Chondrocyte (in vitro differentiated cells): ENCODE data around the gene HS2ST1. TPM values are rescaled to one million over a fixed set of nuclear protein-coding genes. Genes with fewer than 3 reads are reported as not detected.

ENCODE experiments used
- DNase-seq: peaks from one replicate; pipeline ENCODE4 v3.0.0; 2021; ENCODE audit warnings: mixed read lengths, low spot score
- H3K27ac Mint-ChIP-seq: one replicate; pipeline ENCODE4 v1.8.0; 2021; ENCODE audit warnings: mild to moderate bottlenecking, moderate library complexity, mixed read lengths; ENCODE audit not compliant: unreplicated experiment
- H3K27me3 Mint-ChIP-seq: 2 replicates; pipeline ENCODE4 v1.8.0; 2021; ENCODE audit warnings: low read depth, mixed read lengths
- H3K36me3 Mint-ChIP-seq: 2 replicates; pipeline ENCODE4 v1.8.0; 2021; ENCODE audit warnings: low read depth, mixed read lengths
- H3K4me1 Mint-ChIP-seq: 2 replicates; pipeline ENCODE4 v1.8.0; 2021; ENCODE audit warnings: low read depth, mild to moderate bottlenecking, mixed read lengths
- H3K4me3 Mint-ChIP-seq: one replicate; pipeline ENCODE4 v1.8.0; 2021; ENCODE audit warnings: mild to moderate bottlenecking, moderate library complexity, mixed read lengths; ENCODE audit not compliant: unreplicated experiment
- H3K9me3 Mint-ChIP-seq: 2 replicates; pipeline ENCODE4 v1.8.0; 2021; ENCODE audit warnings: low read depth, mixed read lengths
- total RNA-seq: library from RNA; stranded (reverse); gene quantifications from 3 replicates; pipeline ENCODE4 v1.2.1, GENCODE V29; 2021
- TF ChIP-seq, protein P1 (sequence below): fragments of 200-600 bp; sonication (generic); IDR thresholded peaks from 2 replicates; pipeline ENCODE4 v1.5.0; 2021; ENCODE audit warnings: antibody characterized with exemption, mild to moderate bottlenecking, moderate library complexity

The HS2ST1 gene
- total RNA-seq, 1 donor from 2014 or later, result 26.7 TPM

DNA sequence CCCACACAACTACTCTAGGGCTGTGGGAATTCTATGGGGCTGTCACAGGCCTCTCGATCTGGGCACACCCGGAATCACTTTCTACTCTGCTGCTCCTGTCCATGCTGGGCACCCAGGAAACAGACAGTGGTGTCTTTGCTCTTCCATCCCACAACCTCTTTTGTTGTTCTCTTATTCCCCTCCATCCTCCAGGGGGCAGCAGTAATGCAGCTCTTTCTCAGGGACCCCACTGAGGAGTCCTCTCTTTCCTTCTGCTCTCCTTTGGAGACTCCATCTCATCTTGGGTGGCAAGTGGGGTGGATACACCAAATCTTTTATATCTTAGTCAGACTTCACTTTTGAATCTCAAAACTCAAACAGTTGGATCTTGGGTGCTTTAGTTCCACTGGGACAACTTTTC lies 206.3 kb downstream of the HS2ST1 start:
- TF ChIP-seq, protein P1, sequence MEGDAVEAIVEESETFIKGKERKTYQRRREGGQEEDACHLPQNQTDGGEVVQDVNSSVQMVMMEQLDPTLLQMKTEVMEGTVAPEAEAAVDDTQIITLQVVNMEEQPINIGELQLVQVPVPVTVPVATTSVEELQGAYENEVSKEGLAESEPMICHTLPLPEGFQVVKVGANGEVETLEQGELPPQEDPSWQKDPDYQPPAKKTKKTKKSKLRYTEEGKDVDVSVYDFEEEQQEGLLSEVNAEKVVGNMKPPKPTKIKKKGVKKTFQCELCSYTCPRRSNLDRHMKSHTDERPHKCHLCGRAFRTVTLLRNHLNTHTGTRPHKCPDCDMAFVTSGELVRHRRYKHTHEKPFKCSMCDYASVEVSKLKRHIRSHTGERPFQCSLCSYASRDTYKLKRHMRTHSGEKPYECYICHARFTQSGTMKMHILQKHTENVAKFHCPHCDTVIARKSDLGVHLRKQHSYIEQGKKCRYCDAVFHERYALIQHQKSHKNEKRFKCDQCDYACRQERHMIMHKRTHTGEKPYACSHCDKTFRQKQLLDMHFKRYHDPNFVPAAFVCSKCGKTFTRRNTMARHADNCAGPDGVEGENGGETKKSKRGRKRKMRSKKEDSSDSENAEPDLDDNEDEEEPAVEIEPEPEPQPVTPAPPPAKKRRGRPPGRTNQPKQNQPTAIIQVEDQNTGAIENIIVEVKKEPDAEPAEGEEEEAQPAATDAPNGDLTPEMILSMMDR, result peak; percentile 49
- H3K36me3 Mint-ChIP-seq, result no peaks in the 10 kb centered on the region
- no peaks in the 10 kb centered on the region for H3K27me3 Mint-ChIP-seq
- no peak for DNase-seq
- H3K27ac Mint-ChIP-seq, result no peak overlapping the region
- H3K4me1 Mint-ChIP-seq, result peaks cover 8% of the 10 kb centered on the region
- H3K9me3 Mint-ChIP-seq, result no peaks in the 10 kb centered on the region
- no peak overlapping the region for H3K4me3 Mint-ChIP-seq

DNA sequence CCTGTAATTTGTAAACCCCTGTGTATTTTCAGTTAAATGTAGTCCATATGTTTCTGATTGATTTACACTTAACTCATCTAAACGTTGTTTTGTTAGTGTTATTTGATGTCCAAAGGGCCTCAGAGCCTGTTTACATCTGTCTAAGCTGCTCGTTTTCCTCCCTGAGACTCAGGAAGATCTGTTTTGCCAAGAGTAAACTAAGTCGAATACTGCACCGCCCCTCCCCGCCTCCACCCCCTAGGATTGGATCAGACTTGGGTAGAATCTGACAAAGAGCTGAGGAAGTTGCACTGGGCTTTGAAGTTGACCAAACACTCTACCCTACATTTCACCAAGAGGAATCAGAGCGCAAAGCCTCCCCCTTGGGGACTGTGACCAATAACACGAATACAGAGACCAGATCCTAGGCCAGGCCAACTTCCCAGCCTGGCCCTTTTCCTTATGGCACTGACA lies 207.3 kb downstream of the HS2ST1 start:
- Mint-ChIP-seq H3K4me1 (peaks cover 8% of the 10 kb centered on the region), H3K36me3 (no peaks in the 10 kb centered on the region), H3K9me3 (no peaks in the 10 kb centered on the region), H3K27me3 (no peaks in the 10 kb centered on the region), H3K4me3 (no peak overlapping the region), H3K27ac (no peak overlapping the region)
- no peak for DNase-seq
- TF ChIP-seq, protein P1, result no peak

DNA sequence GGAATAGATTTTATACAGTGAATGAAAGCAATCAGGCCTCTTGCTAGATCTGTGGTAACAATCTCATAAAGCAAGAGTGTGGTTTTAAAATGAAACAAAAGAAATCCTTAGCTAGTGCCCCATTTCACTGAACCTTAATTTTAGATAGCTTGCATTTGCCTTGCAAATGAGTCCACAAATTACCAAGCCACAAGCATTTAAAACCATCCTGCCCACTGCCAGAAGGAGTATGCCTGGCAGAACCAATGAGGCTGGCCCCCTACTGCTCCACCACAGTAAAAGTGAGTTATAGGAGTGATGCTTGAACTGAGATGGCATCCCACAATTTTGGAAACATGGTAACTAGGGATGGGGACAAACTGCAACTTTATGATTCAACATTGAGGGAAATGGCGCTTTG lies 207.8 kb downstream of the HS2ST1 start:
- no peak overlapping the region for H3K4me3 Mint-ChIP-seq
- no peaks in the 10 kb centered on the region for H3K9me3 Mint-ChIP-seq
- H3K4me1 Mint-ChIP-seq, result peaks cover 8% of the 10 kb centered on the region
- DNase-seq, result no peak
- H3K27ac Mint-ChIP-seq, result no peak overlapping the region
- H3K36me3 Mint-ChIP-seq, result no peaks in the 10 kb centered on the region
- H3K27me3 Mint-ChIP-seq, result no peaks in the 10 kb centered on the region
- TF ChIP-seq, protein P1, result no peak

DNA sequence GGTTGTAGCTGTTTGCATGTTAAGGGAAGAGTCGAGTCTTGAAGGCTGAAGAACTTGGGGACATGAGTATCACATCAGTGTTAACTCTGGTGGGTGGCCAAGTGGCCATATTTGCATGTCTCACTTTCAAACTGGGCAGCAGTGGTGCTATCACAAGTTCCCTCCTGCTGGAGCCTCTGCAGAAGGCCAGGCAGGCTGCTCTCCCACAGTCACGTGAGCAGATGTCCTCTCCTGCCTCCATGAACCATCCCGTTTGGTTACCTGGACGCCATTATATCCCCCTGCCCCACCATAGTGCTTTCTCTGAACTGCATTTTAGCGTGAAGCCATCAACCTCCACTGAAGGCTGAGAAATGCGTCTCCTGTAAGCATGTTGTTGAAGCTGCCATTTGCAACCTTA lies 209.2 kb downstream of the HS2ST1 start:
- Mint-ChIP-seq H3K27me3 (peaks cover 4% of the 10 kb centered on the region), H3K4me3 (no peak overlapping the region)
- TF ChIP-seq, protein P1, result no peak

DNA sequence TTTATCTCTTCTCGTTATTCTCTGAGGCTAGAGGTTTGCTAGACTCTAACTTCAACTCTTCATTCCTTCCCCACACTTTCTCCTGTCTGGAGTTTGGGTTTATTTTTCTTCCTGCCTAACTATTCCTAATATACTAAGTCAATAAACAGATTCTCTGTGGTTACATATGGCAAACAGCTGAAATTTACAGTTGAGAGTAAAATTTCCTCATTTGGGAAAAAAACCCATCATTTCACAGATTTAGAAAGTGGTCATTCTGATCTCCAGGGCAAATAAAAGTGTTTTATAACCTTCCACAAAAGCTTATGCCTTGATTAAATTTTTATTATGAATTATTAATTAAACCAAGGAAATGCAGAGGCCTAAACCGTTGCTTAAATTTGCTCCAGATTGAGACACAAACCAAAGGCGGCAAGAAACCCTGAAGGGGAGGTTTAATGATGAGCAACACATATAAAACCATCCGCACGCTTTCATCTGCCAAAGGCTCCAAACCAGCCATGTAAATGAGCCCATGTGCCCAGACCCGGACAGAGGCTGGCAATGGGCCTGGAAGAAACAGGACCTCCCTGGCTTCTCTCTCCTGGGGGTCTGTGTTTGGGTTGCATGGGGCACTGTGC lies 212.6 kb downstream of the HS2ST1 start:
- Mint-ChIP-seq H3K27ac (no peak overlapping the region), H3K36me3 (no peaks in the 10 kb centered on the region), H3K27me3 (peaks cover 4% of the 10 kb centered on the region), H3K9me3 (no peaks in the 10 kb centered on the region), H3K4me3 (no peak overlapping the region), H3K4me1 (peaks cover 6% of the 10 kb centered on the region)
- no peak for DNase-seq
- TF ChIP-seq, protein P1, result no peak

More for the DNA sequence above, 209.2 kb downstream of the HS2ST1 start:
- no peak for DNase-seq
- no peak overlapping the region for H3K27ac Mint-ChIP-seq
- no peaks in the 10 kb centered on the region for H3K36me3 Mint-ChIP-seq
- no peaks in the 10 kb centered on the region for H3K9me3 Mint-ChIP-seq
- H3K4me1 Mint-ChIP-seq, result no peaks in the 10 kb centered on the region
